OCI-LY7 (cell line): ENCODE measurements around the gene HCRTR2.

Experiments
- CTCF ChIP-seq: fragments of 200-600 bp; sonication (generic); conservative IDR thresholded peaks from 2 replicates; pipeline ENCODE4 v1.5.1; 2014; ENCODE audit warnings: mild to moderate bottlenecking, antibody characterized with exemption, low read length, moderate library complexity, mixed read lengths
- EZH2phosphoT487 ChIP-seq: fragments of 200-600 bp; sonication (generic); IDR thresholded peaks from 2 replicates; pipeline ENCODE4 v1.6.1; 2018; ENCODE audit warnings: low read depth, borderline replicate concordance, mild to moderate bottlenecking, mixed run types, antibody characterized with exemption, low read length, moderate library complexity, mixed read lengths

DNA sequence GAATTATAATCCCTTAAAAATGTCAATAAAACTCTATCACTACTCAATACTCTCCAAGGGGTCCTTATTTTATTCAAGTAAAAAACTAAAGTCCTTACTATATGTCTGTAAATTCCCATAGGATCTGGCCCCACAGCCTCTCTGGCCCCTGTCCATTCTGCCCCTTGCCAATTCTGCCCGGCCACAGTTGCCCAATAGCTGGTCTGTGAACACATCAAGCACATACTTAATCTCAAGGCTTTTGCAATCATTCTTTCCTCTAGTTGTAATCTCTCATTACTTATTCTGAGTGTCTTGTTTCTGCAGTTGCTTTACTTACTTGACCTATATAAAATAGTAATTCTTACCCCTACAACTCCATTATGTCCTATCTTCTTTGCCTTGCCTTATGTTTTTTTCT lies 130.4 kb downstream of the HCRTR2 start:
- no peak for TF ChIP-seq CTCF
- no peak for TF ChIP-seq EZH2phosphoT487
